Keratinocyte (primary cell): ENCODE results near the gene CCER1. TPM values are rescaled to one million over a fixed set of nuclear protein-coding genes. Genes with fewer than 3 reads are reported as not detected.

ENCODE experiments used
- DNase-seq: peaks from one replicate; pipeline ENCODE4 v3.0.0-alpha.2; 2011; ENCODE audit warnings: low read depth, missing footprints, low spot score
- FAIRE-seq: peaks from 2 replicates; lab custom pipeline; 2011; peaks lifted over from hg19 to GRCh38; lab: Jason Lieb, UNC
- H2AFZ ChIP-seq: 2 replicates; pipeline ENCODE4 v1.6.0; 2012; ENCODE audit warnings: low read length, control low read depth, inconsistent platforms; ENCODE audit not compliant: control insufficient read depth
- H3K27ac ChIP-seq: 2 replicates; pipeline ENCODE4 v1.5.1; 2011; ENCODE audit warnings: low read length; ENCODE audit not compliant: control insufficient read depth, insufficient read depth
- H3K27me3 ChIP-seq: 3 replicates; pipeline ENCODE4 v1.6.0; 2011; ENCODE audit warnings: low read length; ENCODE audit not compliant: control insufficient read depth, insufficient read depth; ENCODE audit errors: extremely low read depth
- H3K36me3 ChIP-seq, 2 experiments: 2 replicates in 1 of 2; 3 replicates in 1 of 2; pipeline ENCODE4 v1.5.1; 2011; ENCODE audit warnings: low read length in 2 of 2, mild to moderate bottlenecking in 1 of 2; ENCODE audit not compliant: control insufficient read depth in 2 of 2, insufficient read depth in 2 of 2; ENCODE audit errors: extremely low read depth in 1 of 2
- H3K4me1 ChIP-seq: 3 replicates; pipeline ENCODE4 v1.5.1; 2011; ENCODE audit warnings: low read length; ENCODE audit not compliant: control insufficient read depth, insufficient read depth; ENCODE audit errors: extremely low read depth
- H3K4me2 ChIP-seq: 3 replicates; pipeline ENCODE4 v1.6.0; 2011; ENCODE audit warnings: low read depth, low read length; ENCODE audit not compliant: control insufficient read depth, insufficient read depth; ENCODE audit errors: extremely low read depth
- H3K4me3 ChIP-seq, 3 experiments: fragments of 200-600 bp in 1 of 3; sonication (generic) in 1 of 3; 2 replicates in 2 of 3; 3 replicates in 1 of 3; pipeline ENCODE4 v1.5.1; 2011 to 2016; ENCODE audit warnings: low read length in 3 of 3, mild to moderate bottlenecking in 3 of 3, control low read depth in 2 of 3, inconsistent platforms in 1 of 3, low read depth in 1 of 3, mixed read lengths in 1 of 3, mixed run types in 1 of 3, moderate library complexity in 1 of 3; ENCODE audit not compliant: control insufficient read depth in 2 of 3, insufficient read depth in 2 of 3; ENCODE audit errors: extremely low read depth in 1 of 3
- H3K79me2 ChIP-seq: 2 replicates; pipeline ENCODE4 v1.6.0; 2012; ENCODE audit warnings: low read length; ENCODE audit not compliant: control insufficient read depth, insufficient read depth
- H3K9ac ChIP-seq: 3 replicates; pipeline ENCODE4 v1.6.0; 2011; ENCODE audit warnings: low read length; ENCODE audit not compliant: control insufficient read depth, insufficient read depth; ENCODE audit errors: extremely low read depth
- H3K9me1 ChIP-seq: 3 replicates; pipeline ENCODE4 v1.6.0; 2011; ENCODE audit warnings: low read length; ENCODE audit not compliant: control insufficient read depth, insufficient read depth; ENCODE audit errors: extremely low read depth
- H3K9me3 ChIP-seq: 2 replicates; pipeline ENCODE4 v1.5.1; 2012; ENCODE audit warnings: low read depth, low read length; ENCODE audit not compliant: control insufficient read depth
- H4K20me1 ChIP-seq: 3 replicates; pipeline ENCODE4 v1.6.0; 2011; ENCODE audit warnings: low read length; ENCODE audit not compliant: control insufficient read depth, insufficient read depth; ENCODE audit errors: extremely low read depth
- CTCF ChIP-seq, 3 experiments: IDR thresholded peaks in 1 of 3; conservative IDR thresholded peaks in 1 of 3; optimal IDR thresholded peaks in 1 of 3; 2 replicates in 2 of 3; 3 replicates in 1 of 3; pipeline versions ENCODE3 to v1.5.1; 2011; ENCODE audit warnings: low read length in 3 of 3, mild to moderate bottlenecking in 3 of 3, moderate library complexity in 2 of 3, control low read depth in 1 of 3, inconsistent platforms in 1 of 3; ENCODE audit not compliant: insufficient read depth in 2 of 3; ENCODE audit errors: extremely low read depth in 1 of 3
- EZH2 ChIP-seq: IDR thresholded peaks from one replicate; pipeline ENCODE4 v1.6.1; 2012; ENCODE audit warnings: inconsistent platforms, mild to moderate bottlenecking, low read length, moderate library complexity
- dilution Hi-C: fragments of 300-500 bp; cut with MboI; formaldehyde crosslinking; loops from one replicate; pipeline ENCODE4 v1.7.0; 2020; ENCODE audit warnings: low sequenced_read_pairs; ENCODE audit not compliant: extremely low pct_ligation_motif_present
- polyA plus RNA-seq, 5 experiments: library from polyadenylated mRNA; depleted of rRNA in 3 of 5; stranded (reverse) in 3 of 5; stranded (forward) in 1 of 5; unstranded in 1 of 5; fragments of >200 nt; gene quantifications; 1 replicate in 1 of 5; 2 replicates in 3 of 5; 3 replicates in 1 of 5; pipeline versions ENCODE4 v1.2.1 to v1.2.3, GENCODE V29; 2011 to 2012; ENCODE audit warnings: missing spikeins in 2 of 5, low read depth in 1 of 5, low replicate concordance in 1 of 5

CCER1 gene
- polyA plus RNA-seq, 1 donor (not counting 4 experiments of a cell fraction or from before 2014, with no cell fraction given) = not detected

DNA sequence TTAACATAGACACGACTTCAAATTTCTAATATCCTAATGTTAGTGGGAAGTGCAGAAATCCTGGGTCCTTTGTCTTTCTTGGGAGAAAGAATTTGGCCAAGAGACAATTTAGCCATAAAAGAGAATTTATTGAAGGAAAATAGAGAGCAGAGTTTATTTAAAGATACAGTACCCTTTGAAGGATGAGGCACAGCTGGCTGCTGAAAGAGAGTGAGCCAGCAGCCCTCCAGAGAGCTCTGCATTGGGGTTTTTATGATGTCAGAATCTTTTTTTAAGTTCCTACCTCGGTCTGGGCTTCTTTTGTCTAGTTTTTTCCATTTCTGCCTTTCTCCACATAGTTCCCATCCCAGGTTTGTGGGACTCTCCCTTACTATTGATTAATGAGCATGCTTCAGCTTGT, 37.5 kb downstream of the CCER1 start:
- dilution Hi-C loops = no loop called here
- no peaks in the 10 kb centered on the region for H3K36me3 ChIP-seq
- TF ChIP-seq EZH2 = no peak
- TF ChIP-seq CTCF (optimal IDR thresholded peaks at IDR 0.05 in 1 of 3, IDR thresholded peaks at IDR 0.05 in 1 of 3, conservative IDR thresholded peaks at IDR 0.05 in 1 of 3; ENCODE audit: extremely low read depth in 1 of 3, insufficient read depth in 2 of 3, low read length in 3 of 3) = no peak
- no peaks in the 10 kb centered on the region for H3K79me2 ChIP-seq
- H3K9ac ChIP-seq = no peak overlapping the region
- FAIRE-seq (no peak), DNase-seq (no peak)
- no peaks in the 10 kb centered on the region for H3K27me3 ChIP-seq
- H3K27ac ChIP-seq = no peak overlapping the region
- H3K4me2 ChIP-seq = peak overlapping the region; percentile 19
- peaks cover 5% of the 10 kb centered on the region for H3K4me1 ChIP-seq
- H4K20me1 ChIP-seq = no peaks in the 10 kb centered on the region
- H3K4me3 ChIP-seq = no peak overlapping the region
- no peaks in the 10 kb centered on the region for H3K9me3 ChIP-seq
- H3K9me1 ChIP-seq = no peaks in the 10 kb centered on the region
- H2AFZ ChIP-seq = no peak overlapping the region

- no peak overlapping the region for H3K4me3 ChIP-seq
- dilution Hi-C loops = no loop called here
These were observed 38.5 kb downstream of the CCER1 start for GRCh38 chr12:90916516-90916915.

More at GRCh38 chr12:90916516-90916915, 38.5 kb downstream of the CCER1 start:
- FAIRE-seq = no peak
- no peaks in the 10 kb centered on the region for H3K9me3 ChIP-seq
- no peak overlapping the region for H3K27ac ChIP-seq
- no peaks in the 10 kb centered on the region for H4K20me1 ChIP-seq
- H2AFZ ChIP-seq = no peak overlapping the region
- H3K4me2 ChIP-seq = no peak overlapping the region
- H3K27me3 ChIP-seq = no peaks in the 10 kb centered on the region
- no peak overlapping the region for H3K9ac ChIP-seq
- H3K79me2 ChIP-seq = no peaks in the 10 kb centered on the region
- no peak for TF ChIP-seq EZH2
- no peak for TF ChIP-seq CTCF (optimal IDR thresholded peaks at IDR 0.05 in 1 of 3, IDR thresholded peaks at IDR 0.05 in 1 of 3, conservative IDR thresholded peaks at IDR 0.05 in 1 of 3; ENCODE audit: extremely low read depth in 1 of 3, insufficient read depth in 2 of 3, low read length in 3 of 3)
- DNase-seq = no peak
- peaks cover under 1% of the 10 kb centered on the region for H3K4me1 ChIP-seq
- H3K36me3 ChIP-seq = no peaks in the 10 kb centered on the region
- no peaks in the 10 kb centered on the region for H3K9me1 ChIP-seq
